Stimulated activated CD8-positive, alpha-beta memory T cell treated with anti-CD3 and anti-CD28 coated beads, Interleukin-12 subunit alpha, Interleukin-12 subunit beta, amount 100 ng/mL, for 24 hours (primary cell): ENCODE data around the gene CEP95.
"Not testable (repeated sequence)": the region's sequence is repeated elsewhere in the genome, so short reads cannot be mapped to it uniquely, and the experiment has no call there.

Experiments used
- DNase-seq: peaks from one replicate; pipeline ENCODE4 v3.0.0-alpha.2; 2020; ENCODE audit errors: extremely low read depth

CEP95 gene

GRCh38 chr17:64574646-64575045 is 67.9 kb downstream of the CEP95 start:
- no peak for DNase-seq

GRCh38 chr17:64575431-64575830 is 68.7 kb downstream of the CEP95 start:
- DNase-seq, result no peak

- DNase-seq, result not testable (repeated sequence)
Observed at GRCh38 chr17:64577025-64577424, 70.2 kb downstream of the CEP95 start.

DNA sequence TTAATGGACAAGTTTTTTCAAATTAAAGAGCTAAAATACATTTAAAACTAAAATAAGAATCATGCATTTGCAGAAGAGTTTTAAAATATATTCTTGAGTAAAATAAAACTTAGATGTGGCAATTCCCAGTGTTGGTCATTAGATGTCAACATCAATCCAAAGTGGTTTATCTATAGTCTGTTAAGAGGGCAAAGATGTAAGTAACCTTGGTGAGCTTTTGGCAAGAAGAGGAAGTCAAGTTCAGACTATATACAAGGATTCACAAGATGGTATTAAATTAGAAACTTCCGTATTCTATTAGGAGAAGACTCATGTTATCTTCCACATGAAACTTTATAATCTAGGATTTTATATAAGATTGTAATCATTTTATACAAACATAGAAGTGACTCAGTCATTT is 73.1 kb downstream of the CEP95 start:
- DNase-seq, result no peak

GRCh38 chr17:64580384-64581315 is 73.9 kb downstream of the CEP95 start:
- no peak for DNase-seq

DNA sequence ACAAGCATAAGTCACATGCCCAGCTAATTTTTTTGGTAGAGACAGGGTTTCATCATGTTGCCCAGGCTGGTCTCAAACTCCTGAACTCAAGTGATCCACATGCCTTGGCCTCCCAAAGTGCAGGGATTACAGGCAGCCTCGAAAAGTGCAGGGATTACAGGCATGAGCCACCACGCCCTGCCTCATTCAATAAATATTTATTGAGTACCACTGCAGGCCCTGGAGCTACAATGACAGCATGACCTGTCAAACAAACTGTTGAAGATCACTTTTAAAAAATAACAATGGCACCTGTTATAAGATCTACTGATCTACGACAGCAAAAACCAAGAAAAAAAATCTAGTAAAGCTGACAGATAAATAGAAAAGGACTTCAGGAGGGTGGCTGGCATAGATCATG is 76.3 kb downstream of the CEP95 start:
- no peak for DNase-seq

DNA sequence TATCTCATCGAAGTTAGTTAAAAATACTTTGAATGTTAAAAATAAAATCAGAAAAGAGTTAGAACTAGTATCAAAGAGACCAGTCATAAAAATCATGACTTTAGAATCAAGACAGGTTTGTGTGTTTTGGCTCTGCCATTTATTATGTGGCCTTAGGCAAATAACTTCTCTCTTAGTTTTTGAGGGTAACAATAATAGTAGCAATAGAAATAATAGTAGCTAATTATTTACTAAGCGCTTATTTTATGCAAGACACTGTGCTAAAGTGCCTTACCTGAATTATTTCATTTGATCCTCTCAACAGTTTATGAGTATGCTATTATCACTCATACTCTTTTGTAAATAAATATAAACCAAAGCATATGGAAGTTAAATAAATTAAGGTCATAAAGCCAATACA is 78.4 kb downstream of the CEP95 start:
- no peak for DNase-seq
